ENCODE data around the gene RAB36.

GRCh38 chr22:23175817-23176644 is 30.8 kb downstream of the RAB36 start:
- TF ChIP-seq CTCF (IDR thresholded peaks at IDR 0.05; ENCODE audit: low read depth, low read length) (no peak), POLR2A (IDR thresholded peaks at IDR 0.05; ENCODE audit: extremely low read depth, insufficient read length) (no peak)
- TF ChIP-seq, protein P1, sequence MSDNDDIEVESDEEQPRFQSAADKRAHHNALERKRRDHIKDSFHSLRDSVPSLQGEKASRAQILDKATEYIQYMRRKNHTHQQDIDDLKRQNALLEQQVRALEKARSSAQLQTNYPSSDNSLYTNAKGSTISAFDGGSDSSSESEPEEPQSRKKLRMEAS (IDR thresholded peaks at IDR 0.05; ENCODE audit: low read depth, low read length) = no peak
